HEK293 (cell line): Measurements from ENCODE around the gene SUPT4H1.

Source experiments
- CTCF ChIA-PET: fragments of 350-600 bp; formaldehyde crosslinking; extraction: SDS; loops from one replicate; lab custom pipeline; 2021; ENCODE audit warnings: antibody characterized with exemption; lab: Yijun Ruan, JAX
- POLR2A ChIA-PET: fragments of 300-600 bp; formaldehyde crosslinking; extraction: SDS; loops from one replicate; lab custom pipeline; 2020; ENCODE audit warnings: antibody characterized with exemption, inconsistent platforms; lab: Yijun Ruan, JAX
- H3K27ac ChIP-seq: fragments of 200-500 bp; sonication (Bioruptor generic); 2 replicates; pipeline ENCODE4 v1.5.1; 2014; ENCODE audit warnings: low read depth, low read length, control low read depth, inconsistent platforms; ENCODE audit errors: extremely low read depth
- H3K36me3 ChIP-seq, 2 experiments: fragments of 200-500 bp in 1 of 2; sonication (Bioruptor generic) in 1 of 2; 1 replicate in 1 of 2; 2 replicates in 1 of 2; pipeline ENCODE4 v1.5.1; 2014 to 2017; ENCODE audit warnings: inconsistent platforms in 2 of 2, low read length in 2 of 2; ENCODE audit not compliant: control insufficient read depth in 2 of 2, insufficient read depth in 1 of 2
- H3K4me1 ChIP-seq: fragments of 200-500 bp; sonication (Bioruptor generic); 2 replicates; pipeline ENCODE4 v1.5.1; 2014; ENCODE audit warnings: mild to moderate bottlenecking, low read length, inconsistent platforms; ENCODE audit not compliant: control insufficient read depth, insufficient read depth
- H3K4me3 ChIP-seq: 2 replicates; pipeline ENCODE4 v1.5.1; 2011; ENCODE audit warnings: low read depth, mild to moderate bottlenecking, control low read depth, low read length, moderate library complexity
- H3K9me3 ChIP-seq: fragments of 200-500 bp; sonication (Bioruptor generic); 2 replicates; pipeline ENCODE4 v1.5.1; 2014; ENCODE audit warnings: low read depth, low read length, inconsistent platforms; ENCODE audit not compliant: control insufficient read depth, insufficient read depth
- FEZF1 ChIP-seq: fragments of 450-650 bp; formaldehyde crosslinking; IDR thresholded peaks from 2 replicates; pipeline ENCODE4 v1.5.1; 2016; ENCODE audit warnings: missing biosample characterization, missing genetic modification characterization
- GLIS1 ChIP-seq: fragments of 450-650 bp; formaldehyde crosslinking; IDR thresholded peaks from 2 replicates; pipeline ENCODE4 v1.5.1; 2016; ENCODE audit warnings: missing biosample characterization, missing genetic modification characterization
- KLF16 ChIP-seq: fragments of 450-650 bp; formaldehyde crosslinking; IDR thresholded peaks from 2 replicates; pipeline ENCODE4 v1.5.1; 2017; ENCODE audit warnings: missing biosample characterization, missing genetic modification characterization
- PRDM1 ChIP-seq: fragments of 450-650 bp; formaldehyde crosslinking; IDR thresholded peaks from 2 replicates; pipeline ENCODE4; 2016; ENCODE audit warnings: missing biosample characterization, missing genetic modification characterization
- PRDM10 ChIP-seq: fragments of 450-650 bp; formaldehyde crosslinking; IDR thresholded peaks from 2 replicates; pipeline ENCODE4 v1.5.1; 2016; ENCODE audit warnings: missing biosample characterization, missing genetic modification characterization
- SCRT2 ChIP-seq: fragments of 450-650 bp; formaldehyde crosslinking; IDR thresholded peaks from 2 replicates; pipeline ENCODE4 v1.5.1; 2016; ENCODE audit warnings: missing biosample characterization, missing genetic modification characterization
- YY2 ChIP-seq: fragments of 450-650 bp; formaldehyde crosslinking; IDR thresholded peaks from 2 replicates; pipeline ENCODE4 v1.5.1; 2016; ENCODE audit warnings: missing biosample characterization, missing genetic modification characterization
- ZBTB21 ChIP-seq: fragments of 450-650 bp; formaldehyde crosslinking; IDR thresholded peaks from 2 replicates; pipeline ENCODE4 v1.5.1; 2017; ENCODE audit warnings: missing biosample characterization, missing genetic modification characterization
- ZBTB48 ChIP-seq: fragments of 450-650 bp; formaldehyde crosslinking; IDR thresholded peaks from 2 replicates; pipeline ENCODE4 v1.5.1; 2016; ENCODE audit warnings: missing biosample characterization, missing genetic modification characterization
- ZNF121 ChIP-seq: fragments of 450-650 bp; formaldehyde crosslinking; IDR thresholded peaks from 2 replicates; pipeline ENCODE4 v1.5.1; 2016; ENCODE audit warnings: missing biosample characterization, missing genetic modification characterization
- ZNF16 ChIP-seq: fragments of 450-650 bp; formaldehyde crosslinking; IDR thresholded peaks from 2 replicates; pipeline ENCODE4 v1.5.1; 2016; ENCODE audit warnings: low read depth, missing biosample characterization, missing genetic modification characterization
- ZNF174 ChIP-seq: fragments of 450-650 bp; formaldehyde crosslinking; IDR thresholded peaks from 2 replicates; pipeline ENCODE4 v1.5.0; 2017; ENCODE audit warnings: missing biosample characterization, mild to moderate bottlenecking, missing genetic modification characterization
- ZNF18 ChIP-seq: fragments of 450-650 bp; formaldehyde crosslinking; IDR thresholded peaks from 2 replicates; pipeline ENCODE4 v1.5.1; 2016; ENCODE audit warnings: missing biosample characterization, missing genetic modification characterization
- ZNF24 ChIP-seq: fragments of 450-650 bp; formaldehyde crosslinking; IDR thresholded peaks from 2 replicates; pipeline ENCODE4 v1.5.1; 2016; ENCODE audit warnings: missing biosample characterization, missing genetic modification characterization
- ZNF624 ChIP-seq: fragments of 450-650 bp; formaldehyde crosslinking; IDR thresholded peaks from 2 replicates; pipeline ENCODE4 v1.5.1; 2017; ENCODE audit warnings: missing biosample characterization, missing genetic modification characterization
- ZNF626 ChIP-seq: fragments of 450-650 bp; sonication (Bioruptor Pico); formaldehyde crosslinking; IDR thresholded peaks from 2 replicates; pipeline ENCODE4 v1.5.1; 2018; ENCODE audit warnings: missing biosample characterization, missing genetic modification characterization, inconsistent platforms
- ZNF658 ChIP-seq: fragments of 450-650 bp; formaldehyde crosslinking; IDR thresholded peaks from 2 replicates; pipeline ENCODE4; 2016; ENCODE audit warnings: missing biosample characterization, missing genetic modification characterization
- ZNF707 ChIP-seq: fragments of 450-650 bp; formaldehyde crosslinking; IDR thresholded peaks from 2 replicates; pipeline ENCODE4 v1.5.1; 2016; ENCODE audit warnings: missing biosample characterization, missing genetic modification characterization
- ZNF76 ChIP-seq: fragments of 450-650 bp; formaldehyde crosslinking; IDR thresholded peaks from 2 replicates; pipeline ENCODE4; 2016; ENCODE audit warnings: low read depth, missing biosample characterization, missing genetic modification characterization, borderline replicate concordance
- ZSCAN16 ChIP-seq: fragments of 450-650 bp; formaldehyde crosslinking; IDR thresholded peaks from 2 replicates; pipeline ENCODE4 v1.5.1; 2016; ENCODE audit warnings: missing biosample characterization, missing genetic modification characterization
- ZSCAN23 ChIP-seq: fragments of 450-650 bp; formaldehyde crosslinking; IDR thresholded peaks from 2 replicates; pipeline ENCODE4 v1.5.1; 2016; ENCODE audit warnings: missing biosample characterization, missing genetic modification characterization
- TF ChIP-seq, protein P1 (sequence below): fragments of 450-650 bp; formaldehyde crosslinking; IDR thresholded peaks from 2 replicates; pipeline ENCODE4 v1.5.1; 2016; ENCODE audit warnings: missing biosample characterization, missing genetic modification characterization
- TF ChIP-seq, protein P2 (sequence below): fragments of 450-650 bp; formaldehyde crosslinking; IDR thresholded peaks from 2 replicates; pipeline ENCODE4 v1.5.1; 2016; ENCODE audit warnings: missing biosample characterization, missing genetic modification characterization

SUPT4H1 gene

GRCh38 chr17:58382108-58382871 lies 30.3 kb upstream of the SUPT4H1 start:
- no peak overlapping the region for H3K27ac ChIP-seq
- no peaks in the 10 kb centered on the region for H3K9me3 ChIP-seq
- CTCF ChIA-PET = interaction anchor here (1.1 to 1.8 kb wide), 2 partner anchors 35 to 65 kb away, joined by 5 to 8 read pairs; partner anchors contain the start of gene RNF43
- no peak overlapping the region for H3K4me3 ChIP-seq
- peaks cover 14% of the 10 kb centered on the region for H3K4me1 ChIP-seq
- no peaks in the 10 kb centered on the region for H3K36me3 ChIP-seq
- no peak for TF ChIP-seq ZSCAN16 (tag by site-specific recombination)
- TF ChIP-seq PRDM10 (tag by site-specific recombination) = no peak
- no peak for TF ChIP-seq FEZF1 (tag by site-specific recombination)
- TF ChIP-seq YY2 = no peak
- no peak for TF ChIP-seq ZNF24 (tag by site-specific recombination)
- no peak for TF ChIP-seq ZBTB21 (tag by site-specific recombination)
- TF ChIP-seq GLIS1 = no peak
- TF ChIP-seq PRDM1 (tag by site-specific recombination) = 0 out of 2 replicates have a peak, but pooled peaks have one; percentile 35
- no peak for TF ChIP-seq ZNF76 (tag by site-specific recombination)
- TF ChIP-seq, protein P1, sequence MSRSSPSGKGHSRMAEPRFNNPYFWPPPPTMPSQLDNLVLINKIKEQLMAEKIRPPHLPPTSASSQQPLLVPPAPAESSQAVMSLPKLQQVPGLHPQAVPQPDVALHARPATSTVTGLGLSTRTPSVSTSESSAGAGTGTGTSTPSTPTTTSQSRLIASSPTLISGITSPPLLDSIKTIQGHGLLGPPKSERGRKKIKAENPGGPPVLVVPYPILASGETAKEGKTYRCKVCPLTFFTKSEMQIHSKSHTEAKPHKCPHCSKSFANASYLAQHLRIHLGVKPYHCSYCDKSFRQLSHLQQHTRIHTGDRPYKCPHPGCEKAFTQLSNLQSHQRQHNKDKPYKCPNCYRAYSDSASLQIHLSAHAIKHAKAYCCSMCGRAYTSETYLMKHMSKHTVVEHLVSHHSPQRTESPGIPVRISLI = no peak
- peak; percentile 30; the same call in 1 of the 2 replicates for TF ChIP-seq SCRT2 (tag by site-specific recombination)
- TF ChIP-seq ZNF707 (tag by site-specific recombination) = no peak
- no peak for TF ChIP-seq ZNF16
- no peak for TF ChIP-seq ZNF626 (tag by site-specific recombination)
- POLR2A ChIA-PET = interaction anchor here (1.0 to 4.1 kb wide), 2 partner anchors 30 to 35 kb away, joined by 4 to 11 read pairs; partner anchors contain the start of genes RNF43 and SUPT4H1

DNA sequence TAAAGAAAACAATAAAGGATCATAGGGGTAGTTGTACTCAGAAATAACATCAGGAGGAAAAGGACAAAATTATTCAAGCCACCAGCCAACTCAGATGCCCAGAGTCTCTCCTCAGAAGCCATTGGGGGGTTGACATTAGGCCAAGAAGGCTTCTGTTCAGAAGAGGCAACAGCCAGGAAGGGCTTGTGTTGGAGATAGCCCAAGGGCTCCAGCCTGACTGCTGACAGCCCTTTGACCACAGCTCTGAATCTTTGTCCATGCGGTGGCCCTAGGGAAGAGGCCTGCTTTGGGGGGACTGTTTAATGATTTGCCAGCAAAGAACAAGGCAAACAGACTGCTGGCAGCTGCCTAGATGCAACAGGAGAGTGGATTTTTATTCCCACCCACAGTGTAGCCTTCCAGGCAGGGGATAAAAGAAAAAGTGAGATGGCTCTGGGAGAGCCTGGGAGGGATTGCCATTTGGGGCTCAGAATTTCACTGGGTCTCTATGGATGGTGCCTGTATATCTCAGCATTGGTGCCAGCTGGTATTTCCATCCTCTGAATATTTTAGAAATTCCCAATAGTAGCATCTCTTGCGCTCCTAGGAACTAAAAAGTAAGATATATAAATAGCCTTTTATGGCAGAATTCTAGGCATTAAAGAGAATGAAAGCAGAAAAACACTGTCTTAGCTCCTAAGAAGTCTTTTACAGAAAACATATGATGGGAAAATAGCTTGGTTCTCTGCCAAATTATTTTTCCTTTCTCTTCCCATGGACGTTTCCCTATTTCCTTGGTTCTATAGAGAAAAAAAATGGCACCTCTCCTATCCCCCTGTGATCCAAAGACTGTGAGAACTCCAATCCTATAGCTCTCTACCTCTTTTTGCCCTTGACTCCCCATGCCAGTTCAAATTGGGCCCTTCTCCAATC lies 29.4 kb upstream of the SUPT4H1 start:
- POLR2A ChIA-PET = interaction anchor here (1.0 to 4.1 kb wide), 2 partner anchors 29 to 36 kb away, joined by 4 to 11 read pairs; partner anchors contain the start of genes RNF43 and SUPT4H1
- no peak overlapping the region for H3K27ac ChIP-seq
- TF ChIP-seq ZSCAN23 (no peak), ZNF658 (tag by site-specific recombination) (no peak), GLIS1 (peak; percentile 77), ZNF624 (tag by site-specific recombination) (no peak), SCRT2 (tag by site-specific recombination) (peak; percentile 71), ZNF121 (no peak), ZNF18 (tag by site-specific recombination) (no peak), ZNF174 (no peak), ZBTB48 (tag by site-specific recombination) (no peak), KLF16 (no peak)
- TF ChIP-seq, protein P2, sequence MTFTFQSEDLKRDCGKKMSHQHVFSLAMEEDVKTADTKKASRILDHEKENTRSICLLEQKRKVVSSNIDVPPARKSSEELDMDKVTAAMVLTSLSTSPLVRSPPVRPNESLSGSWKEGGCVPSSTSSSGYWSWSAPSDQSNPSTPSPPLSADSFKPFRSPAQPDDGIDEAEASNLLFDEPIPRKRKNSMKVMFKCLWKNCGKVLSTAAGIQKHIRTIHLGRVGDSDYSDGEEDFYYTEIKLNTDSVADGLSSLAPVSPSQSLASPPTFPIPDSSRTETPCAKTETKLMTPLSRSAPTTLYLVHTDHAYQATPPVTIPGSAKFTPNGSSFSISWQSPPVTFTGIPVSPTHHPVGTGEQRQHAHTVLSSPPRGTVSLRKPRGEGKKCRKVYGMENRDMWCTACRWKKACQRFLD = no peak
- H3K4me3 ChIP-seq = no peak overlapping the region
- H3K36me3 ChIP-seq = no peaks in the 10 kb centered on the region
- CTCF ChIA-PET = interaction anchor here (1.1 to 1.8 kb wide), 2 partner anchors 36 to 64 kb away, joined by 5 to 8 read pairs; partner anchors contain the start of gene RNF43
- peaks cover 14% of the 10 kb centered on the region for H3K4me1 ChIP-seq
- no peaks in the 10 kb centered on the region for H3K9me3 ChIP-seq
